Measurements from ENCODE around the gene MPHOSPH10. TPM values are rescaled to one million over a fixed set of nuclear protein-coding genes. Genes with fewer than 3 reads are reported as not detected.

MPHOSPH10 gene
- total and polyA plus RNA-seq, 2 of the 13 experiments (the other 11 are each of a cell fraction or from before 2014, with no cell fraction given) = 37.8 to 137 TPM

GRCh38 chr2:71101656-71102055, 28.8 kb upstream of the MPHOSPH10 start:
- no peaks in the 10 kb centered on the region for H3K79me2 ChIP-seq (ENCODE audit: insufficient read depth, low read length)
- no peak overlapping the region for H2AFZ ChIP-seq (ENCODE audit: low read length)
- TF ChIP-seq GATAD2A (CRISPR knock-in tag; IDR thresholded peaks at IDR 0.05) = peak; percentile 26; the same call in 1 of the 2 replicates
- no peak for TF ChIP-seq ZNF280D (CRISPR knock-in tag; IDR thresholded peaks at IDR 0.05)
- no peak for TF ChIP-seq NFATC3 (CRISPR knock-in tag; IDR thresholded peaks at IDR 0.05)
- TF ChIP-seq GLI4 (CRISPR knock-in tag; IDR thresholded peaks at IDR 0.05; ENCODE audit: borderline replicate concordance) = no peak
- TF ChIP-seq SMAD9 (CRISPR knock-in tag; IDR thresholded peaks at IDR 0.05) = no peak
- no peak for TF ChIP-seq ZNF816 (CRISPR knock-in tag; IDR thresholded peaks at IDR 0.05; ENCODE audit: borderline replicate concordance)
- no peak for TF ChIP-seq ZMYM3 (CRISPR knock-in tag; IDR thresholded peaks at IDR 0.05)
- TF ChIP-seq ZNF432 (CRISPR knock-in tag; IDR thresholded peaks at IDR 0.05; ENCODE audit: borderline replicate concordance) = no peak
- TF ChIP-seq CBX1 (IDR thresholded peaks at IDR 0.05; ENCODE audit: low read depth) = no peak
- peak; percentile 28 for TF ChIP-seq SAP130 (CRISPR knock-in tag; IDR thresholded peaks at IDR 0.05; ENCODE audit: low read depth)
- 0 out of 2 replicates have a peak, but pooled peaks have one; percentile 25 for TF ChIP-seq ZBTB21 (CRISPR knock-in tag; IDR thresholded peaks at IDR 0.05)
- no peak for TF ChIP-seq NFIB (CRISPR knock-in tag; IDR thresholded peaks at IDR 0.05; ENCODE audit: borderline replicate concordance)
- TF ChIP-seq, protein P1, sequence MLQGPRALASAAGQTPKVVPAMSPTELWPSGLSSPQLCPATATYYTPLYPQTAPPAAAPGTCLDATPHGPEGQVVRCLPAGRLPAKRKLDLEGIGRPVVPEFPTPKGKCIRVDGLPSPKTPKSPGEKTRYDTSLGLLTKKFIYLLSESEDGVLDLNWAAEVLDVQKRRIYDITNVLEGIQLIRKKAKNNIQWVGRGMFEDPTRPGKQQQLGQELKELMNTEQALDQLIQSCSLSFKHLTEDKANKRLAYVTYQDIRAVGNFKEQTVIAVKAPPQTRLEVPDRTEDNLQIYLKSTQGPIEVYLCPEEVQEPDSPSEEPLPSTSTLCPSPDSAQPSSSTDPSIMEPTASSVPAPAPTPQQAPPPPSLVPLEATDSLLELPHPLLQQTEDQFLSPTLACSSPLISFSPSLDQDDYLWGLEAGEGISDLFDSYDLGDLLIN (CRISPR knock-in tag; IDR thresholded peaks at IDR 0.05; ENCODE audit: borderline replicate concordance) = no peak
- no peak for TF ChIP-seq TCF12 (IDR thresholded peaks at IDR 0.05)
- TF ChIP-seq TCF12 (CRISPR knock-in tag; IDR thresholded peaks at IDR 0.05) = no peak
- TF ChIP-seq ZNF33B (CRISPR knock-in tag; IDR thresholded peaks at IDR 0.05) = no peak
- TF ChIP-seq RARA (CRISPR knock-in tag; IDR thresholded peaks at IDR 0.05) = peak; percentile 9; the same call in 1 of the 2 replicates
- peak; percentile 44 for TF ChIP-seq FOXA3 (CRISPR knock-in tag; IDR thresholded peaks at IDR 0.05)
- no peak for TF ChIP-seq TFE3 (CRISPR knock-in tag; IDR thresholded peaks at IDR 0.05)
- TF ChIP-seq, protein P2, sequence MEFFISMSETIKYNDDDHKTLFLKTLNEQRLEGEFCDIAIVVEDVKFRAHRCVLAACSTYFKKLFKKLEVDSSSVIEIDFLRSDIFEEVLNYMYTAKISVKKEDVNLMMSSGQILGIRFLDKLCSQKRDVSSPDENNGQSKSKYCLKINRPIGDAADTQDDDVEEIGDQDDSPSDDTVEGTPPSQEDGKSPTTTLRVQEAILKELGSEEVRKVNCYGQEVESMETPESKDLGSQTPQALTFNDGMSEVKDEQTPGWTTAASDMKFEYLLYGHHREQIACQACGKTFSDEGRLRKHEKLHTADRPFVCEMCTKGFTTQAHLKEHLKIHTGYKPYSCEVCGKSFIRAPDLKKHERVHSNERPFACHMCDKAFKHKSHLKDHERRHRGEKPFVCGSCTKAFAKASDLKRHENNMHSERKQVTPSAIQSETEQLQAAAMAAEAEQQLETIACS (CRISPR knock-in tag; IDR thresholded peaks at IDR 0.05) = no peak
- ATAC-seq (no peak), DNase-seq (ENCODE audit: low spot score) (peak; percentile 50), FAIRE-seq (no peak)
- 3% methylated on average over 2 of the region's 2 CpGs for WGBS (ENCODE audit: low lambda C conversion rate)
- H4K20me1 ChIP-seq (ENCODE audit: insufficient read depth, low read length) = no peaks in the 10 kb centered on the region
- POLR2A ChIA-PET = interaction anchor here (0.9 to 3.6 kb wide), 2 partner anchors 29 to 53 kb away, joined by 3 to 25 read pairs; partner anchors contain the start of genes MCEE and MPHOSPH10
- H3K27ac ChIP-seq (ENCODE audit: extremely low read length, insufficient read depth, low read length) = no peak overlapping the region
- in situ Hi-C loops (cut with HindIII; ENCODE audit: extremely low pct_ligation_motif_present, low pct_unique_long_range_greater_than_20kb) = loop anchor here (5.0 kb wide), 1 partner anchor 56 kb away; no protein-coding TSS in a partner anchor
- H3K4me1 ChIP-seq (ENCODE audit: insufficient read depth, low read length) = peaks cover 45% of the 10 kb centered on the region
- 0 out of 5 replicates have a peak, but pooled peaks cover 0 to 7% of the 10 kb centered on the region in 2 experiments for H3K27me3 ChIP-seq (ENCODE audit: control insufficient read depth in 1 of 2, insufficient read depth in 2 of 2, low read length in 2 of 2)
- no peak overlapping the region; a peak in 1 of 6 replicates for H3K4me3 ChIP-seq (replicated peaks in 1 of 3; ENCODE audit: insufficient read depth in 1 of 3, low read depth in 2 of 3, low read length in 3 of 3)
- CTCF ChIA-PET (ENCODE audit: low intra/inter-chr PET ratio, low total read pairs) = interaction anchor here (2.7 kb wide), 1 partner anchor 53 kb away, joined by 24 read pairs; no protein-coding TSS in a partner anchor
- no peak overlapping the region for H3K9ac ChIP-seq (ENCODE audit: insufficient read depth, low read depth, low read length)
- no peaks in the 10 kb centered on the region for H3K36me3 ChIP-seq (replicated peaks in 1 of 2; ENCODE audit: control insufficient read depth in 1 of 2, insufficient read depth in 2 of 2, low read length in 2 of 2)
- peak overlapping the region; percentile 36 for H3K4me2 ChIP-seq (ENCODE audit: low read depth, low read length)
- no TSS peak for BruUV-seq (replicated peaks)
- intact Hi-C loops (cut with micrococcal nuclease; ENCODE audit: unreplicated experiment) = no loop called here
- no peaks in the 10 kb centered on the region for H3K9me3 ChIP-seq (ENCODE audit: low read length)
